GM19438 (cell line): ENCODE data around the gene PDCD7.
"Not testable (repeated sequence)": the region's sequence is repeated elsewhere in the genome, so short reads cannot be mapped to it uniquely, and the experiment has no call there.

Experiments
- ATAC-seq: cut with Tn5 transposase; IDR thresholded peaks from one replicate; pipeline ENCODE4 v1.9.1; 2021; ENCODE audit warnings: low read depth; ENCODE audit not compliant: unreplicated experiment

PDCD7 gene

GRCh38 chr15:65132878-65133547 lies 595 bp downstream of the PDCD7 start:
- peak; percentile 36 for ATAC-seq

GRCh38 chr15:65130941-65131340 lies 2.7 kb downstream of the PDCD7 start:
- ATAC-seq: no peak

GRCh38 chr15:65115542-65115941 lies 18.1 kb downstream of the PDCD7 start:
- no peak for ATAC-seq

GRCh38 chr15:65115086-65115485 lies 18.5 kb downstream of the PDCD7 start, which contains the start of gene UBAP1L:
TSS of gene UBAP1L (minus strand) at chr15:65115200. CDS start at chr15:65106215, 8,985 bp downstream.
- no peak for ATAC-seq

- no peak for ATAC-seq
Observed at GRCh38 chr15:65110676-65111292, 22.8 kb downstream of the PDCD7 start.

- ATAC-seq: no peak
Observed at GRCh38 chr15:65106011-65106590, 27.5 kb downstream of the PDCD7 start.

GRCh38 chr15:65105038-65105437 lies 28.6 kb downstream of the PDCD7 start:
- ATAC-seq: no peak

- no peak for ATAC-seq
Observed at GRCh38 chr15:65102912-65103311, 30.7 kb downstream of the PDCD7 start.

GRCh38 chr15:65101891-65102708 lies 31.5 kb downstream of the PDCD7 start:
- no peak for ATAC-seq

GRCh38 chr15:65101411-65101890 lies 32.2 kb downstream of the PDCD7 start:
- ATAC-seq: no peak

- ATAC-seq: no peak
Observed at GRCh38 chr15:65100442-65100841, 33.2 kb downstream of the PDCD7 start.

- ATAC-seq: not testable (repeated sequence)
Observed at GRCh38 chr15:65099801-65100200, 33.8 kb downstream of the PDCD7 start.

GRCh38 chr15:65099336-65099735 lies 34.3 kb downstream of the PDCD7 start:
- ATAC-seq: no peak

GRCh38 chr15:65097651-65098263 lies 35.9 kb downstream of the PDCD7 start:
- ATAC-seq: no peak

GRCh38 chr15:65096481-65097385 lies 36.9 kb downstream of the PDCD7 start:
- ATAC-seq: no peak

GRCh38 chr15:65095747-65096104 lies 37.9 kb downstream of the PDCD7 start:
- no peak for ATAC-seq

- no peak for ATAC-seq
Observed at GRCh38 chr15:65095011-65095746, 38.4 kb downstream of the PDCD7 start.

- no peak for ATAC-seq
Observed at GRCh38 chr15:65094294-65094995, 39.2 kb downstream of the PDCD7 start.
